H9 (cell line): ENCODE measurements around the gene WDR13. TPM values are rescaled to one million over a fixed set of nuclear protein-coding genes. Genes with fewer than 3 reads are reported as not detected.

Experiments
- DNase-seq: peaks from one replicate; pipeline ENCODE4 v3.0.0-alpha.2; 2017
- H2AFZ ChIP-seq: one replicate; pipeline ENCODE4 v1.6.1; 2013; ENCODE audit warnings: mild to moderate bottlenecking, low read length, control low read depth, moderate library complexity
- H2AK5ac ChIP-seq: 2 replicates; pipeline ENCODE4 v1.6.1; 2013; ENCODE audit warnings: low read length, control low read depth, mixed read lengths; ENCODE audit not compliant: insufficient read length
- H2BK120ac ChIP-seq: one replicate; pipeline ENCODE4 v1.6.1; 2013; ENCODE audit warnings: low read depth, mild to moderate bottlenecking, low read length, control low read depth, inconsistent platforms; ENCODE audit not compliant: poor library complexity, severe bottlenecking
- H2BK12ac ChIP-seq: 2 replicates; pipeline ENCODE4 v1.6.1; 2013; ENCODE audit warnings: low read length, control low read depth, mixed read lengths, low read depth; ENCODE audit not compliant: insufficient read length
- H2BK15ac ChIP-seq: 2 replicates; pipeline ENCODE4 v1.6.1; 2013; ENCODE audit warnings: low read depth, low read length, control low read depth
- H2BK20ac ChIP-seq: one replicate; pipeline ENCODE4 v1.6.1; 2013; ENCODE audit warnings: low read depth, mild to moderate bottlenecking, low read length, control low read depth, inconsistent platforms; ENCODE audit not compliant: poor library complexity, severe bottlenecking
- H2BK5ac ChIP-seq: 2 replicates; pipeline ENCODE4 v1.6.1; 2013; ENCODE audit warnings: low read length, control low read depth, mixed read lengths; ENCODE audit not compliant: insufficient read length
- H3K14ac ChIP-seq: 2 replicates; pipeline ENCODE4 v1.6.1; 2013; ENCODE audit warnings: low read length, control low read depth; ENCODE audit not compliant: insufficient read depth
- H3K18ac ChIP-seq: 2 replicates; pipeline ENCODE4 v1.6.1; 2013; ENCODE audit warnings: low read depth, mild to moderate bottlenecking, mixed read lengths, low read length, control low read depth; ENCODE audit not compliant: insufficient read length
- H3K23ac ChIP-seq: 2 replicates; pipeline ENCODE4 v1.6.1; 2013; ENCODE audit warnings: low read length, control low read depth, mixed read lengths, low read depth; ENCODE audit not compliant: insufficient read length
- H3K23me2 ChIP-seq: 2 replicates; pipeline ENCODE4 v1.6.1; 2013; ENCODE audit warnings: low read depth, mild to moderate bottlenecking, mixed read lengths, low read length, control low read depth; ENCODE audit not compliant: insufficient read length, poor library complexity, severe bottlenecking
- H3K27ac ChIP-seq: 2 replicates; pipeline ENCODE4 v1.5.1; 2013; ENCODE audit warnings: low read length, control low read depth, mixed read lengths, low read depth; ENCODE audit not compliant: insufficient read length
- H3K27me3 ChIP-seq: 2 replicates; pipeline ENCODE4 v1.6.1; 2013; ENCODE audit warnings: low read length, control low read depth, inconsistent platforms; ENCODE audit not compliant: insufficient read depth
- H3K4ac ChIP-seq: 2 replicates; pipeline ENCODE4 v1.6.1; 2013; ENCODE audit warnings: low read depth, mild to moderate bottlenecking, control low read depth, inconsistent platforms, low read length, moderate library complexity
- H3K4me1 ChIP-seq: 2 replicates; pipeline ENCODE4 v1.6.1; 2013; ENCODE audit warnings: low read length, control low read depth, inconsistent platforms; ENCODE audit not compliant: insufficient read depth
- H3K4me2 ChIP-seq: 2 replicates; pipeline ENCODE4 v1.6.1; 2013; ENCODE audit warnings: low read length, control low read depth, mixed read lengths; ENCODE audit not compliant: insufficient read length, insufficient read depth
- H3K56ac ChIP-seq: 2 replicates; pipeline ENCODE4 v1.6.1; 2013; ENCODE audit warnings: low read depth, mild to moderate bottlenecking, mixed read lengths, low read length, control low read depth; ENCODE audit not compliant: insufficient read length
- H3K79me1 ChIP-seq: 2 replicates; pipeline ENCODE4 v1.6.1; 2013; ENCODE audit warnings: low read depth, mild to moderate bottlenecking, moderate library complexity, low read length, control low read depth, inconsistent platforms; ENCODE audit not compliant: insufficient read depth, poor library complexity, severe bottlenecking
- H3K79me2 ChIP-seq: 2 replicates; pipeline ENCODE4 v1.6.1; 2013; ENCODE audit warnings: low read length, control low read depth, inconsistent platforms; ENCODE audit not compliant: insufficient read depth
- H3K9ac ChIP-seq: 2 replicates; pipeline ENCODE4 v1.6.1; 2013; ENCODE audit warnings: low read length, control low read depth, mixed read lengths; ENCODE audit not compliant: insufficient read length; ENCODE audit errors: extremely low read depth
- H3K9me3 ChIP-seq: one replicate; pipeline ENCODE4 v1.6.1; 2013; ENCODE audit warnings: low read depth, low read length, inconsistent platforms; ENCODE audit not compliant: control insufficient read depth
- H3T11ph ChIP-seq: one replicate; pipeline ENCODE4 v1.6.1; 2013; ENCODE audit warnings: mild to moderate bottlenecking, low read length, control low read depth, inconsistent platforms
- H4K20me1 ChIP-seq: one replicate; pipeline ENCODE4 v1.6.1; 2013; ENCODE audit not compliant: control insufficient read depth, insufficient read length, insufficient read depth
- H4K5ac ChIP-seq: 2 replicates; pipeline ENCODE4 v1.6.1; 2013; ENCODE audit warnings: low read depth, mild to moderate bottlenecking, mixed read lengths, low read length, control low read depth; ENCODE audit not compliant: insufficient read length
- H4K8ac ChIP-seq: replicated peaks from 2 replicates; pipeline ENCODE4 v1.6.1; 2013; ENCODE audit warnings: low read length, control low read depth, mixed read lengths, low read depth; ENCODE audit not compliant: insufficient read length
- H4K91ac ChIP-seq: 2 replicates; pipeline ENCODE4 v1.6.1; 2013; ENCODE audit warnings: low read depth, mild to moderate bottlenecking, moderate library complexity, mixed read lengths, low read length, control low read depth; ENCODE audit not compliant: insufficient read length
- H3K27ac Mint-ChIP-seq, 3 experiments: 2 replicates in 2 of 3; 3 replicates in 1 of 3; pipeline ENCODE4 v1.8.0; 2020 to 2021; ENCODE audit warnings: mixed read lengths in 3 of 3, mild to moderate bottlenecking in 1 of 3, moderate library complexity in 1 of 3
- H3K27me3 Mint-ChIP-seq: 2 replicates; pipeline ENCODE4 v1.8.0; 2021; ENCODE audit warnings: low read depth, mild to moderate bottlenecking, moderate library complexity, mixed read lengths
- H3K36me3 Mint-ChIP-seq, 3 experiments: 2 replicates in 2 of 3; 3 replicates in 1 of 3; pipeline ENCODE4 v1.8.0; 2020 to 2021; ENCODE audit warnings: low read depth in 3 of 3, mixed read lengths in 3 of 3; ENCODE audit not compliant: insufficient read depth in 1 of 3
- H3K4me1 Mint-ChIP-seq, 2 experiments: 2 replicates each; pipeline ENCODE4 v1.8.0; 2020; ENCODE audit warnings: mixed read lengths in 2 of 2
- H3K4me3 Mint-ChIP-seq, 2 experiments: 2 replicates in 1 of 2; 3 replicates in 1 of 2; pipeline ENCODE4 v1.8.0; 2020 to 2021; ENCODE audit warnings: mild to moderate bottlenecking in 2 of 2, mixed read lengths in 2 of 2, moderate library complexity in 1 of 2
- H3K9me3 Mint-ChIP-seq, 2 experiments: 2 replicates in 1 of 2; 3 replicates in 1 of 2; pipeline ENCODE4 v1.8.0; 2020; ENCODE audit warnings: mild to moderate bottlenecking in 2 of 2, mixed read lengths in 2 of 2, moderate library complexity in 1 of 2
- CTCF ChIP-seq: fragments of 200-600 bp; sonication (generic); conservative IDR thresholded peaks from 3 replicates; pipeline ENCODE4 v1.8.0; 2021; ENCODE audit warnings: antibody characterized with exemption, mild to moderate bottlenecking
- WGBS: extraction: QIAGEN DNeasy Blood & Tissue Kit; methylation state at CpG from one replicate; pipeline ENCODE4 v1.1.7; 2013; ENCODE audit warnings: missing lambda C conversion rate, low lambda C conversion rate, mixed read lengths; ENCODE audit not compliant: insufficient read length; ENCODE audit errors: extremely low coverage; 5-methylcytosine and 5-hydroxymethylcytosine counted together
- total RNA-seq: library from RNA; stranded (reverse); gene quantifications from 2 replicates; pipeline ENCODE4 v1.2.1, GENCODE V29; 2021

WDR13 gene
- total RNA-seq, 1 experiment from 2014 or later = 29.4 TPM

GRCh38 chrX:48584698-48585097 lies 12.6 kb upstream of the WDR13 start:
- H3K4me3 Mint-ChIP-seq = no peak overlapping the region
- H3K27me3 Mint-ChIP-seq = peaks cover 2% of the 10 kb centered on the region
- H3K4me1 ChIP-seq = no peaks in the 10 kb centered on the region
- H2BK20ac ChIP-seq = no peak overlapping the region
- no peak overlapping the region for H4K91ac ChIP-seq
- no peak overlapping the region for H2BK120ac ChIP-seq
- H3K18ac ChIP-seq = no peak overlapping the region
- peaks cover 55 to 79% of the 10 kb centered on the region in 2 experiments for H3K9me3 Mint-ChIP-seq
- no peak overlapping the region for H4K5ac ChIP-seq
- no CpG with 5 or more reads among the region's 2 CpGs for WGBS
- no peak overlapping the region for H3K4ac ChIP-seq
- no peak for DNase-seq
- no peaks in the 10 kb centered on the region for H3K27me3 ChIP-seq
- H3K23me2 ChIP-seq = no peaks in the 10 kb centered on the region
- H3K27ac Mint-ChIP-seq = no peak overlapping the region
- H3K79me2 ChIP-seq = no peaks in the 10 kb centered on the region
- H2BK5ac ChIP-seq = no peak overlapping the region
- no peaks in the 10 kb centered on the region for H4K20me1 ChIP-seq
- TF ChIP-seq CTCF = no peak
- H3K36me3 Mint-ChIP-seq = peaks cover 3 to 6% (median 4%) of the 10 kb centered on the region in 3 experiments; a peak in 5 of 7 replicates
- H3T11ph ChIP-seq = no peak overlapping the region
- peaks cover 8% of the 10 kb centered on the region for H3K9me3 ChIP-seq
- H2AK5ac ChIP-seq = no peak overlapping the region
- H2AFZ ChIP-seq = no peak overlapping the region
- no peak overlapping the region for H3K9ac ChIP-seq
- H3K79me1 ChIP-seq = no peaks in the 10 kb centered on the region
- no peak overlapping the region for H3K23ac ChIP-seq
- H3K27ac ChIP-seq = no peak overlapping the region
- H3K4me2 ChIP-seq = no peak overlapping the region
- no peaks in the 10 kb centered on the region; a peak in 1 of 4 replicates for H3K4me1 Mint-ChIP-seq
- H4K8ac ChIP-seq = no peak overlapping the region
- H2BK15ac ChIP-seq = no peak overlapping the region
- no peak overlapping the region for H3K14ac ChIP-seq
- H3K56ac ChIP-seq = no peak overlapping the region
- H2BK12ac ChIP-seq = no peak overlapping the region
